GM06990 (cell line): ENCODE results near the gene PDE5A.

Experiments
- DNase-seq: peaks from one replicate; pipeline ENCODE4 v3.0.0-alpha.2; 2011; ENCODE audit not compliant: insufficient read length; ENCODE audit errors: extremely low read depth
- H3K27me3 ChIP-seq: replicated peaks from 2 replicates; pipeline ENCODE4 v1.6.0; 2011; ENCODE audit warnings: low read length; ENCODE audit not compliant: control insufficient read depth, insufficient read depth
- H3K36me3 ChIP-seq: 2 replicates; pipeline ENCODE4 v1.5.1; 2011; ENCODE audit warnings: low read length; ENCODE audit not compliant: control insufficient read depth, insufficient read depth
- H3K4me3 ChIP-seq: replicated peaks from 2 replicates; pipeline ENCODE4 v1.5.1; 2011; ENCODE audit warnings: low read depth, mild to moderate bottlenecking, control low read depth, low read length
- CTCF ChIP-seq: IDR thresholded peaks from 2 replicates; pipeline ENCODE4 v1.5.1; 2011; ENCODE audit warnings: low read length, control low read depth, mild to moderate bottlenecking, inconsistent platforms; ENCODE audit not compliant: insufficient read depth, poor library complexity, severe bottlenecking

The PDE5A gene

GRCh38 chr4:119628281-119629141, at the start of gene PDE5A:
Gene PDE5A (minus strand): TSS chr4:119628804. CDS start chr4:119628671, 133 bp downstream.
- H3K27me3 ChIP-seq, result no peaks in the 10 kb centered on the region
- peak; percentile 66 for TF ChIP-seq CTCF
- H3K36me3 ChIP-seq, result no peaks in the 10 kb centered on the region
- DNase-seq, result peak; percentile 83
- peak within 1 kb of the TSS; percentile 68 for H3K4me3 ChIP-seq

- H3K27me3 ChIP-seq, result no peaks in the 10 kb centered on the region; the same call in 1 of the 2 replicates
- no peak for DNase-seq
- no peak for TF ChIP-seq CTCF
- H3K4me3 ChIP-seq, result no peak overlapping the region
- no peaks in the 10 kb centered on the region for H3K36me3 ChIP-seq
These were observed 47.5 kb upstream of the PDE5A start for GRCh38 chr4:119676101-119676500.

GRCh38 chr4:119675391-119675790, 46.8 kb upstream of the PDE5A start:
- no peak for TF ChIP-seq CTCF
- H3K4me3 ChIP-seq, result no peak overlapping the region
- no peaks in the 10 kb centered on the region for H3K36me3 ChIP-seq
- H3K27me3 ChIP-seq, result no peaks in the 10 kb centered on the region; the same call in 1 of the 2 replicates
- no peak for DNase-seq

- no peak for TF ChIP-seq CTCF
- Histone ChIP-seq H3K36me3 (no peaks in the 10 kb centered on the region), H3K4me3 (no peak overlapping the region), H3K27me3 (no peaks in the 10 kb centered on the region; the same call in 1 of the 2 replicates)
- DNase-seq, result no peak
These were observed 44.3 kb upstream of the PDE5A start for GRCh38 chr4:119672938-119673337.

GRCh38 chr4:119672086-119672485, 43.5 kb upstream of the PDE5A start:
- no peak for DNase-seq
- no peaks in the 10 kb centered on the region; the same call in 1 of the 2 replicates for H3K27me3 ChIP-seq
- TF ChIP-seq CTCF, result no peak
- no peaks in the 10 kb centered on the region for H3K36me3 ChIP-seq
- H3K4me3 ChIP-seq, result no peak overlapping the region

GRCh38 chr4:119671205-119671604, 42.6 kb upstream of the PDE5A start:
- no peak for DNase-seq
- Histone ChIP-seq H3K4me3 (no peak overlapping the region), H3K27me3 (no peaks in the 10 kb centered on the region; the same call in 1 of the 2 replicates), H3K36me3 (no peaks in the 10 kb centered on the region)
- no peak for TF ChIP-seq CTCF
